Neural crest cell (in vitro differentiated cells): ENCODE results near the gene SLCO4A1. TPM values are rescaled to one million over a fixed set of nuclear protein-coding genes. Genes with fewer than 3 reads are reported as not detected.

ENCODE experiments used
- DNase-seq: peaks from one replicate; pipeline ENCODE4 v3.0.0; 2021; ENCODE audit warnings: low read depth, mixed read lengths, low spot score
- H3K27ac Mint-ChIP-seq: one replicate; pipeline ENCODE4 v1.8.0; 2021; ENCODE audit warnings: mild to moderate bottlenecking, mixed read lengths; ENCODE audit not compliant: unreplicated experiment
- H3K27me3 Mint-ChIP-seq: 2 replicates; pipeline ENCODE4 v1.8.0; 2021; ENCODE audit warnings: low read depth, mild to moderate bottlenecking, mixed read lengths
- H3K36me3 Mint-ChIP-seq: 2 replicates; pipeline ENCODE4 v1.8.0; 2021; ENCODE audit warnings: low read depth, mild to moderate bottlenecking, mixed read lengths
- H3K4me1 Mint-ChIP-seq: 2 replicates; pipeline ENCODE4 v1.8.0; 2021; ENCODE audit warnings: mixed read lengths
- H3K4me3 Mint-ChIP-seq: one replicate; pipeline ENCODE4 v1.8.0; 2021; ENCODE audit warnings: mild to moderate bottlenecking, mixed read lengths
- H3K9me3 Mint-ChIP-seq: 2 replicates; pipeline ENCODE4 v1.8.0; 2021; ENCODE audit warnings: mixed read lengths
- total RNA-seq: library from RNA; stranded (reverse); gene quantifications from 2 replicates; pipeline ENCODE4 v1.2.1, GENCODE V29; 2021
- TF ChIP-seq, protein P1 (sequence below): fragments of 200-600 bp; sonication (generic); conservative IDR thresholded peaks from 2 replicates; pipeline ENCODE4 v1.5.0; 2021; ENCODE audit warnings: antibody characterized with exemption, mild to moderate bottlenecking

Gene SLCO4A1
- total RNA-seq, 1 donor from 2014 or later, result 7.0 TPM

DNA sequence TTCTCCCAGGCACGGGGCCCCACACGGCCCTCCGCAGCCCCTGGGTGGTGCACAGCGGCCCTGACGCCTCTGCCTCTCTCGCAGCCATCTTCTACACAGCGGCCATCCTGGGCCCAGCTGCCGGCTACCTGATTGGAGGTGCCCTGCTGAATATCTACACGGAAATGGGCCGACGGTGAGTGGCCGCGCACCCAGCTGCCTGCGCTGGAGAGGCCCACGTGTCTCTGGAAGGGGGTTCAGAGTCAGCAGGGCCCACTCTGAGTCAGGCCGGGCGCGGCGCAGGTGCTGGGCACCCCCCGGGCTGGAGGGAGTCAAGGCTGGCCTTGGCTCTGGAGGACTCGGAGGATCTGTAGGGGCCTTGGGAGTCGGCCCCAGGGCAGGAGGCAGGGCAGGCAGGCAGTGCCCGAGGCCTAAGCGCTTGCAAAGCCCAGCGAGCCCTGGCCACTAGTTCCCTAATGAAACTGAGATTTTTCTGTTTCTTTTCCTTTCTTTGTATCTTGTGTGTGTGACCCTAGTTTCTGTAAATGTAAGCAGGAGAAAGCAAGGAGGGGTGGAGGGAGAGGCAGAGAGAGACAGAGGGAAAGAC, 16.4 kb downstream of the SLCO4A1 start:
- Mint-ChIP-seq H3K27ac (no peak overlapping the region), H3K4me3 (no peak overlapping the region), H3K27me3 (no peaks in the 10 kb centered on the region), H3K9me3 (no peaks in the 10 kb centered on the region), H3K36me3 (no peaks in the 10 kb centered on the region), H3K4me1 (peaks cover 16% of the 10 kb centered on the region)
- DNase-seq, result no peak
- TF ChIP-seq, protein P1, sequence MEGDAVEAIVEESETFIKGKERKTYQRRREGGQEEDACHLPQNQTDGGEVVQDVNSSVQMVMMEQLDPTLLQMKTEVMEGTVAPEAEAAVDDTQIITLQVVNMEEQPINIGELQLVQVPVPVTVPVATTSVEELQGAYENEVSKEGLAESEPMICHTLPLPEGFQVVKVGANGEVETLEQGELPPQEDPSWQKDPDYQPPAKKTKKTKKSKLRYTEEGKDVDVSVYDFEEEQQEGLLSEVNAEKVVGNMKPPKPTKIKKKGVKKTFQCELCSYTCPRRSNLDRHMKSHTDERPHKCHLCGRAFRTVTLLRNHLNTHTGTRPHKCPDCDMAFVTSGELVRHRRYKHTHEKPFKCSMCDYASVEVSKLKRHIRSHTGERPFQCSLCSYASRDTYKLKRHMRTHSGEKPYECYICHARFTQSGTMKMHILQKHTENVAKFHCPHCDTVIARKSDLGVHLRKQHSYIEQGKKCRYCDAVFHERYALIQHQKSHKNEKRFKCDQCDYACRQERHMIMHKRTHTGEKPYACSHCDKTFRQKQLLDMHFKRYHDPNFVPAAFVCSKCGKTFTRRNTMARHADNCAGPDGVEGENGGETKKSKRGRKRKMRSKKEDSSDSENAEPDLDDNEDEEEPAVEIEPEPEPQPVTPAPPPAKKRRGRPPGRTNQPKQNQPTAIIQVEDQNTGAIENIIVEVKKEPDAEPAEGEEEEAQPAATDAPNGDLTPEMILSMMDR, result no peak

DNA sequence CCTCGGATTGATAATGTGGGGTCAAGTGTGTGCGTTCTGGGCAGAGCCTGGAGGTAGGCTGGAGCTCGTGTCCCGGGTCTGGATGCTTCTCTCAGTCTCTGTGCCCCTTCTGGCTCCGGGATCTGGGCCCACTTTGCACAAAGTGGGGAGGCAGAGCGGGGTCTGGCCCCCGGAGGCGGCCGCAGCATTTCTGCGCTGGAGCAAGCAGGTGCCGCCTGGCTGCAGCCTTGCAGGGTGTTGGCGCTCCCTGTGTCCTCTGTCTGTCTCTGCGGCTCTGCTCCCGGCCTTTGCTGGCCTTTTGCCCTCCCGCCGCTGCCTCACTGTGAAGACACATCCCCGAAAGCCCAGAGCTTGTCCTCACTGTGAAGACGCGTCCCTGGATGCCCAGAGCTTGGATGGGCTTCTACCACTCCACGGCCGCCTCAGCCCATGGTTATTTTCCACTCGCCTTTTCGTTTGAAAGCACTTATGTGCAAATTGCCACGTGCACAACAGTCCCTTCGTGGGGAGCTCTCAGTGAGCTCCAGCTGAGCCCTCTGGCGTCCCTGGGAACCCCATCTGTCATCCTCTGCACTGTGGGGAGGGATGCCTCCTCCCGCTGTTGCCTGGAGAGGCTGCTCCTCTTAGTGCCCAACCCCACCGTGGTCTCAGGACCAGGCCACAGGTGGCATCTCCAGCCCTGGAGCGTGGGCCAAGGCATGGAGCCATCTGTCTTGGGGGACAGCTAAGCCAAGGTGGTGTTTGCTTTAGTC, 17.4 kb downstream of the SLCO4A1 start:
- TF ChIP-seq, protein P1, result no peak
- Mint-ChIP-seq H3K4me1 (peaks cover 17% of the 10 kb centered on the region), H3K27ac (peak overlapping the region; percentile 57), H3K4me3 (no peak overlapping the region), H3K36me3 (no peaks in the 10 kb centered on the region), H3K9me3 (no peaks in the 10 kb centered on the region), H3K27me3 (no peaks in the 10 kb centered on the region)
- DNase-seq, result no peak

DNA sequence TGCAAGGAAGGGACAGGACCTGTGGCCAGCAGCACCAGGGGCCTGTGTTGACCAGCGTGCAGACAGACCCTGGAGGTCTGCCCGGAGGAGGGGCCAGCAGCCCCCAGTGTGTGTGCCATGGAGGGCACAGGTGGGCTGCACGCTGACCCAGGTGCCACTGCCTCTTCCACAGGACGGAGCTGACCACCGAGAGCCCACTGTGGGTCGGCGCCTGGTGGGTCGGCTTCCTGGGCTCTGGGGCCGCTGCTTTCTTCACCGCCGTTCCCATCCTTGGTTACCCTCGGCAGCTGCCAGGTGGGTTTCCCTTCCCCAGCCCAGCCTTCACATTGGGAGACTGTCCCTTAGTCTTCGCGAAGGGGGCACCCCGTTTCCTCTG, 17.9 kb downstream of the SLCO4A1 start:
- Mint-ChIP-seq H3K4me3 (no peak overlapping the region), H3K27me3 (no peaks in the 10 kb centered on the region), H3K4me1 (peaks cover 17% of the 10 kb centered on the region), H3K36me3 (no peaks in the 10 kb centered on the region), H3K9me3 (no peaks in the 10 kb centered on the region), H3K27ac (no peak overlapping the region)
- DNase-seq, result no peak
- TF ChIP-seq, protein P1, result no peak

DNA sequence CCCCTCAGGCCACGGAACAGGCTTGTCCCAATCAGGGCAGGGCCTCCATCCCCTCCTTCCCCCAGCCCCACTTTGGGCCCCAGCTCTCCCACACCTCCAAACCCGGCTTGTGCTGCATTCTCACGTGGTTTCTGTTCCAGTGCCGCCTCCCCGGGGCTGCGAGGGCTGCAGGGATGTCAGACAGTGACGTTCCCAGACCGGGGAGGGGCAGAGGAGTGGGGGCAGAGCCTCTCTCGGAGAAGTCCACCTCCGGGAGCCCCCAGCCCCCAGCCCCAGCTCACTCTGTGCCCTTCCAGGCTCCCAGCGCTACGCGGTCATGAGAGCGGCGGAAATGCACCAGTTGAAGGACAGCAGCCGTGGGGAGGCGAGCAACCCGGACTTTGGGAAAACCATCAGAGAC, 18.5 kb downstream of the SLCO4A1 start:
- Mint-ChIP-seq H3K36me3 (no peaks in the 10 kb centered on the region), H3K4me3 (no peak overlapping the region), H3K27me3 (no peaks in the 10 kb centered on the region), H3K27ac (no peak overlapping the region), H3K4me1 (peaks cover 17% of the 10 kb centered on the region), H3K9me3 (no peaks in the 10 kb centered on the region)
- TF ChIP-seq, protein P1, result no peak
- no peak for DNase-seq

DNA sequence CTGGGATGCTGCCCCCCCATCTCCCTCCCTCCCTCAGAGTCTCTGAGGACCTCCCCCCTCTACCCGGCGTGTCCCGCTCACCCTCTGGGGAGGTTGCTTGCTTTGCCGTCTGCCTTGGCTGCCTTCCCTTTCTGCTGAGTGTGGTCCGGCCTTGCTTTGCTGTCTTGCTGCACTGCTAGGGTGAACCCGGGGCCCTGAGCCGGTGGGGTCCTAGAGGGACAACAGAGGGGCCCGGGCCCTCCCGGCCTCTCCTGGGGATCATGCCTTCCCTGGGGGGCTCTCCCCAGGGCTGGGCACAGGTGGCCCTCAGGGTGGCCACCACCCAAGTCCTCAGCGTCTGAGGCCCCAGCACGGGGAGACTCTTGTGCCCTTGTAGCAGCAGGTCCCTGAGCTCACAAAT, 19.3 kb downstream of the SLCO4A1 start:
- Mint-ChIP-seq H3K4me1 (peaks cover 20% of the 10 kb centered on the region), H3K27me3 (no peaks in the 10 kb centered on the region), H3K4me3 (no peak overlapping the region), H3K9me3 (no peaks in the 10 kb centered on the region), H3K27ac (no peak overlapping the region), H3K36me3 (no peaks in the 10 kb centered on the region)
- TF ChIP-seq, protein P1, result no peak
- DNase-seq, result no peak
